Vagina (tissue), 2 donors: ENCODE data around the gene ST6GALNAC3.

Source experiments
- CTCF ChIP-seq, 3 experiments: fragments of 450-650 bp in 2 of 3; fragments of 200-600 bp in 1 of 3; sonication (generic) in 1 of 3; IDR thresholded peaks; one replicate each; pipeline ENCODE4 v1.5.1; 2017 to 2019; ENCODE audit warnings: antibody characterized with exemption in 3 of 3, mild to moderate bottlenecking in 2 of 3, moderate library complexity in 2 of 3
- POLR2A ChIP-seq, 2 donors: fragments of 450-650 bp; IDR thresholded peaks; one replicate each; pipeline ENCODE4 v1.6.1; 2017; ENCODE audit warnings: antibody characterized with exemption in 2 of 2, mild to moderate bottlenecking in 2 of 2, moderate library complexity in 2 of 2
- POLR2AphosphoS5 ChIP-seq, 2 donors: sonication (generic); formaldehyde crosslinking; IDR thresholded peaks; one replicate each; pipeline ENCODE4 v1.9.0; 2017; ENCODE audit warnings: antibody characterized with exemption in 2 of 2, mild to moderate bottlenecking in 2 of 2, low read depth in 1 of 2; ENCODE audit not compliant: insufficient read depth in 1 of 2

DNA sequence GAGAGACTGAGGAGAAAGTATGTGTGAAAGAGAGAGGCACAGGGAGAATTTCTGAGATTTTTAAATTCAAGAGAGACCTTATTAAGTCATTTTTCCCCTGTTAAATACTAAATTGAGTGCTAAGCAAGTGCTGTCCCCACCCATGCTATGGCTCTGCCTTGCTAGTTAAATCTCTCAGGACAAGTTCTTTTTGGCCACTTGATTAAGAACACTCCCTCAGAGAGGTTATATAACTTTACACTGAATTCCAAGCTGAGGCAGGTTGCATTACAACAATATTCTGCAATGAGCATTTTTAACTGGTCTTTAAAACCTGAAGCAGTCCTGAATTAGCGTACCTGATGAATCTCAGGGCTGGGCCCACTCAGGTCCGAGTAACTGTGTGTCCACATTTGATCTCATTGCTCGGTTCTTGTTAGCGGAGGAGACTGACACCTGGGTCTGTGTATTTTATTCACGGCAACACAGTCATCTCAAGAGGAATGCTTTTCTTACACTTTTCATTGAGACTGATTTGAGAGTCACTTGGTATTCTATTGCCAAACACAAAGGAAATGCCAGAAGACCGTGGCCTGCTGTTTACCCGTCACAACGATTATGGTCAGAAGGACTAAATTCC lies 605.1 kb downstream of the ST6GALNAC3 start:
- TF ChIP-seq CTCF (IDR thresholded peaks at IDR 0.05) (no peak), POLR2A (IDR thresholded peaks at IDR 0.05) (no peak), POLR2AphosphoS5 (IDR thresholded peaks at IDR 0.05; ENCODE audit: insufficient read depth in 1 of 2, low read depth in 1 of 2) (no peak)
